Nucleus accumbens (tissue), 56 donors: ENCODE data around the gene GPR156.

Source experiments
- DNase-seq, 56 donors: peaks; one replicate each; lab custom pipeline; 2025; lab: John Stamatoyannopoulos, UW

Gene GPR156

DNA sequence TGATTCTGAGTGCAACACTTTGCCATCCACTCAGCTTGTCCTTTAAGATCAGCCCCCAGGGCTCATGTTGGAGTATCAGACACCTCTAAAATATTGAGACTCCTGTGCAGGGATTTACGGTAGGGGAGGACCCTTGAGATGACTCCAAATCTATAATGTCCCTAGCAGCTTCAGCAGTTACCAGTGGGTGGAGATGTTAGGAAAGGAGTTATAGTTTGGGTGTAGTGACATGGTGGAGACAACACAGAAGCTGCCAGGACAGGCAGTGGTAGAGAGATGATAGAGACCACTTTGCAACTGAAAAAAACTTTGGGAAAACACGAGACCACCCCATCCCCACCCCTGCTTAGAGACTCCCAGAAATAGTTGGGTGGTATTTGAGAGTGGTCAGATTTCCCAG is 147.5 kb downstream of the GPR156 start:
- no peak for DNase-seq

DNA sequence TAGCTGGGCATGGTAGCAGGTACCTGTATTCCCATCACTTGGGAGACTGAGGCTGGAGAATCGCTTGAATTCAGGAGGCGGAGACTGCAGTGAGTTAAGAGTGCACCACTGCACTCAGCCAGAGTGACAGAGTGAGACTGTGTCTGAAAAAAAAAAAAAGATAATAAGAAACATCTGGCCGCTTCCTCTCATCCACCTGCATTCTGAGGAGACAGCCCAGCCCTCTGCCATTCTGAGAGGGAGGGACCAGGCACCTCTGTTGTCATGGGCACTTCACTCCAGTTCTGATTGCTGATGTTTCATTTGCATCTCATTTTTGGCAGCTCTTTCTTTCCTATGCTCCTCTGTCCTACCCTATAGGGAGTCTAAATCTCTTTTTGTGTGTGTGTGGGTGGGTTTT is 154.4 kb downstream of the GPR156 start:
- no peak for DNase-seq

DNA sequence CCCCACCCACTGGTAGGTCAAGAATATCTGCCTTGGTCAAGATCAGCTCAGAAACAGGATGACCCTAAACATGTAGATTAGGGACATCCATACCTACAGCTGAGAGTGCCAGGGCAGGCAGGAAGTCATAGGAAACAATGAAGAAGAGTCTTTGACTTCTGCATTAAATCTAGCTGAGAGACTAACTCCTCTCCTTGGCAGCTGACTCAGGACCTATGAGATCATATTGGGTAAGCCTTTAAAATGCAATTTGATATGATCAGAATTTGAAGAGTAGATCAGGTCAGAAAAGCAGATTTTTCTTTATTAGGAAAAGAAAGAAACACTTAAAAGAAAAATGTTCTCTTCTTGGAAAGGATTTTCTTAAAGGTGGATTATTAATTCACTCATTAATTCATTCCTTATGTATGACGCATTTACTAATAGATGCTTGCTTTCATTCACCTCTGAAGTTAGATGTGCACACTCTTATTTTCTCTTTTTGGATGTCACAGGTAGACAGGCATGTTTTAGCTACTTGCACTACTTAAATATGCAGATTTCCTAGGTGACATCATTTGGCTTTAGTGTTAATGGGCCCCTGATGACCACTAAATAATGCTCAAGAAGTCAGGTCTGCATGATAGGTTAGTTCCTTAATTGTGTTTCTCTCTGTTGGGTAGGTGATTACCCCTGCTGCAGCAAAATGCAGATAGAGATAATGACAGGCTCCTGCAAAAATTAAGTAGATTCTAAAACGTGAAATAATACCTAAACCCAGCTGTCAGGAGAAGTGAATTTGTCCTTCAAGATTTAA is 155.1 kb downstream of the GPR156 start:
- no peak for DNase-seq

DNA sequence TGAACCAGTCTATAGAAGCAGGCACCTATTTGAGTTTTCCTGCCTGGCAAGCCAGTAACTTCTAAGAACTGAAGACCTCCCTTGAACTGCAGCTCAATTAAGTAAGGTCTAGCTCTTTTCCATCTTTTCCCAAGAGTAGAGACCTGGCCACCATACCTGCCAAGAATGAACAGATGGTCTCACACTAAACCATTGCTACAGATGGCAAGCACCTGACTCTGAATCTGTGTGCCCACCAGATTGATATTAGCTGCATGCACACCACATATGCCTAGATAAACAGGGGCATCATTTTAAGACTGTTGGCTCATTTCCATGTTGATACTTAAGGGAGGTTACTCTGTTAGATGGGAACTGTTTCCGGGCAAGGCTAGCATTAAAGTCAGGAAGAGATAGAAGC is 156.0 kb downstream of the GPR156 start:
- DNase-seq, result no peak

DNA sequence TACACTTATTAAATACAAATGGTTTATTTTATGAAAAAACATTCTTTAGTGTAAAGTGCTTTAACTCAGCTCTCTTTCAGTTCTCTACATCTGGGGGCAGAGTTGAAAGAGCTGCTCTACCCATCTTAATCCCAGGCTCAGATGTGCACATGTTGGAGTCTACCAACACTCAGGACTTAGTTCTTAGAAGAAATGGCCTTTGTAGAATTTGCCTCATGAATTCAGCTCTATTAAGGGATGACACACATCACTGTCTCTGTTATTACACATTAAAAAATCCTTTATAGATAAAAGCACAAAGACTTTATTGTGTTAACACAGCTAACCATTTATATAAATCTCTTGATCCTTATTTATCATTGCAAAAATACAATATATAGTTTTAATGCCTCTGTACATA is 159.0 kb downstream of the GPR156 start:
- DNase-seq, result no peak

DNA sequence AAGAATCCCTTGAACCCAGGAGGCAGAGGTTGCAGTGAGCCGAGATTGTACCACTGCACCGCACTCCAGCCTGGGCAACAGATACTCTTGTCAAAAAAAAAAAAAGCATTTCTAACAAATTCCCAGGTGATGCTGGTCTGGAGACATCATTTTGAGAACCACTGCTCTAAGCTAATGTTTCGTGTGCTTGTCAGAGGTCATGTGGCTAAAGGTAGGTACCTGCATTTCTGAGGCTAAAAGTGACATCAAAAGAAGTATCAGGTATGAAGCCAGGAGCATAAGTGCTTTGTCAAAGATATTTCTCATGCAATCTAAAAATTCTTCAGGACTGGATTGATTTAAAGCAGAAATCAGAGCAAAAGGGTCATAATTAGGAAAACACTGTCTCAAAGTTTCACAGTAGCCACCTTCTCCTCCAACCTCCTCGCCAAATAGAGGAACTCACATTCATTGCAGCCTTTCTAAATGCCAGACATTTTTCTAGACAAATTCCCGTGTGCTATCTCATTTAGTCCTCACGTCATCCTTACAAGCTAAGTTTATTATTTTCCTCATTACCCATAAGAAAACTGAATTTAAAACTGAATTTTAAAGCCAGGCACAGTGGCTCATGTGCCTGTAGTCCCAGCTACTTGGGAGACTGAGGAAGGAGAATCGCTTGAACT is 165.0 kb downstream of the GPR156 start:
- no peak for DNase-seq
